Right cardiac atrium (tissue), 5 donors: ENCODE data around the gene REPS1. TPM values are rescaled to one million over a fixed set of nuclear protein-coding genes. Genes with fewer than 3 reads are reported as not detected.

ENCODE experiments used
- ATAC-seq, 2 donors: fragments of 200-7000 bp; cut with Tn5 transposase; one replicate each; pipeline versions ENCODE4 v1.8.0 to v1.9.1; 2020; ENCODE audit warnings: moderate library complexity in 2 of 2, mild to moderate bottlenecking in 1 of 2
- DNase-seq, 3 donors: peaks; one replicate each; pipeline ENCODE4 v3.0.0-alpha.2; 2020
- H3K27ac ChIP-seq: one replicate; pipeline ENCODE4 v1.5.1; 2013; ENCODE audit warnings: mild to moderate bottlenecking, low read length, control low read depth, moderate library complexity
- H3K27me3 ChIP-seq: one replicate; pipeline ENCODE4 v1.6.1; 2013; ENCODE audit not compliant: control insufficient read depth, insufficient read depth
- H3K4me1 ChIP-seq: one replicate; pipeline ENCODE4 v1.6.1; 2013; ENCODE audit warnings: low read length; ENCODE audit not compliant: control insufficient read depth, insufficient read depth
- H3K4me3 ChIP-seq: one replicate; pipeline ENCODE4 v1.5.1; 2013; ENCODE audit warnings: low read length, control low read depth
- H3K9me3 ChIP-seq: one replicate; pipeline ENCODE4 v1.6.1; 2013; ENCODE audit warnings: low read length; ENCODE audit not compliant: control insufficient read depth
- WGBS: extraction: QIAGEN DNeasy Blood & Tissue Kit; methylation state at CpG from one replicate; pipeline ENCODE4 v1.1.7; 2013; 5-methylcytosine and 5-hydroxymethylcytosine counted together
- intact Hi-C, 4 donors: fragments of 100-400 bp; cut with DNase I; formaldehyde crosslinking; loops; one replicate each; pipeline versions ENCODE4 v1.11.0 to v1.14.0; 2022 to 2023
- polyA plus RNA-seq: library from polyadenylated mRNA; stranded (reverse); fragments of 200-250 nt; gene quantifications from one replicate; pipeline ENCODE4 v1.2.3, GENCODE V29; 2013
- total RNA-seq, 4 donors: library from RNA; stranded (reverse); fragmentation: NEBNext Ultra II Directional; extraction: Animal tissue kit (Norgen Biotek cat#: 25700); gene quantifications; one replicate each; pipeline ENCODE4 v1.2.1, GENCODE V29; 2021
- donor health status: healthy with polysubstance abuse.
- donor health status: DM: no; HTN: yes; CAD: no.
- donor health status: DM: no; HTN: no; CAD: no.
- donor health status: DM: no; HTN: yes; CAD: no; lungs with severe emphysema.
- donor health status: DM: yes; HTN: yes; CAD: no.

Gene REPS1
- total and polyA plus RNA-seq, 5 donors, result 18.1 to 40.9 (median 36.5) TPM

DNA sequence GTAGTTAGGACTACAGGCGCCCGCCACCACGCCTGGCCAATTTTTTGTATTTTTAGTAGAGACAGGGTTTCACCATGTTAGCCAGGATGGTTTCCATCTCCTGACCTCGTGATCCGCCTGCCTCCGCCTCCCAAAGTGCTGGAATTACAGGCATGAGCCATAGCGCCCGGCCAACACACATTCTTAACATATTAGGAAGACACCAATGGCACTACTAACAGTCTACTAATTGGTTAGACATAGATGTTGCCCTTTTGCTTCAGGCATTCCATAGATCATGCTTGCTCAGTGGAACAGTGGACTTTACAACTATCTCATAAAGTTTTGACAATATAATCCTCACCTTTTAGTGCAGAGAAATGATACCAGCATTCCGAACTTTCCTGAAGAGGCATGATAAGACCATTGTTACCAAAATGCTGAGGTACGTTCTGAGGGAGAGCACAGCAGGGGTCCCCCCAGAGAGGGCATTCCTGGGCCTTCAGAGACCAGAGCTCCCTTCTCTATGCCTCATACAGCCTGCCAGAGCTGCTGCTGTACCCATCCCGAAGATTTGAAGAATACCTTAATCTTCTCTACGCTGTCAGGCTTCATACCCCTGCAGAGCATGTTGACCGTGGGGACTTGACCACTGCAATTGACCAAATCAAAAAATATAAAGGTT, 102.8 kb downstream of the REPS1 start:
- Histone ChIP-seq H3K4me3 (no peak overlapping the region), H3K9me3 (no peaks in the 10 kb centered on the region), H3K27ac (no peak overlapping the region), H3K27me3 (no peaks in the 10 kb centered on the region), H3K4me1 (no peaks in the 10 kb centered on the region)
- WGBS, result 80% methylated on average over 13 of the region's 13 CpGs
- ATAC-seq (no peak), DNase-seq (no peak)
- intact Hi-C loops, result no loop called here

DNA sequence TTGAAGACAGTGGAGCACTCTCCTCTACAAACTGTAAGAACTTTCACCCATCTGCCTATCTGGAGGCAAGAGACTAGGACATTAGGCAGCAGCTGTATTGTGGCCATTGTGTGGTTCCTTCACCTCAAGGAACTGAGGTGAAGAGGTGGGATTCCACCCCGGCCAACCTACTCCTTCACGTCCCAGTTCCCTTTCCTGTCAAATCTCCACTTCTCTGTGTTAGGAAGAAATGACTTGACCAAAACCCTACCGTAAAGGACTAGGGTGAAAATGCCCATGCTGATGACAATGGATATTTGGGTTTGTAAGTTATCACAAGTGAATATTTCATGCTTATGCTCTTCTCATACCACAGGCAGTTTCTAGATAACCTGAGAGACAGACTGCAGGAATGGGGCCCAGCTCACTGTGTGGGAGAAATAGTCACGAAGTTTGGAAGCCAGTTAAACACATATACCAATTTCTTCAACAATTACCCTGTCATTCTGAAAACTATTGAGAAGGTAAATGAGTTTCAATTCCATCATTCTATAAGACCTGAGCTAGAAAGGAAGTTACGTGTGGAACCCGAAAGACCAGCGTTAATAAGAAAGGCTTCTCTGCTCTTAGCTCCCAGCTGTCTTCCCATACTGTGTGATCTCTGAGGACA, 105.6 kb downstream of the REPS1 start:
- Histone ChIP-seq H3K9me3 (no peaks in the 10 kb centered on the region), H3K27ac (no peak overlapping the region), H3K4me1 (no peaks in the 10 kb centered on the region), H3K27me3 (no peaks in the 10 kb centered on the region), H3K4me3 (no peak overlapping the region)
- no peak for ATAC-seq
- intact Hi-C loops, result no loop called here
- DNase-seq, result no peak
- WGBS, result 90% methylated on average over 7 of the region's 7 CpGs

DNA sequence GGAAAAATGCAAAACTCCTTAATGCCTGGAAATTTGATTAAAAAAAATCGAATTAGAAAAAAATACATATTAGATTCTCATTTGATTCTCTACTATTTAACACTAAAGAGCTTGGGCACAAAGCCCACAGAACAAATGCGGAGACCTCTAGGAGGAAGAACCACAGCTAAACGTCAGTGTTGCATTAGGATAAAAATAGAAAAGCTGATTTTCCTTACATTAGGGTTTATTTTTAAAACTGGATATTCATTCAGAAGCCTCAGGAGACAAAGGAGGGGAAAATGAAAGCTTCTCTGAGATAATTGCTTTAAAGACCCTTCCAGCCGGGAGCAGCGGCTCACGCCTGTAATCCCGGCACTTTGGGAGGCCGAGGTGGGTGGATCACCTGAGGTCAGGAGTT, 114.9 kb downstream of the REPS1 start:
- no peaks in the 10 kb centered on the region for H3K27me3 ChIP-seq
- H3K4me3 ChIP-seq, result no peak overlapping the region
- WGBS, result 65% methylated on average over 8 of the region's 8 CpGs
- H3K9me3 ChIP-seq, result no peaks in the 10 kb centered on the region
- no peak overlapping the region for H3K27ac ChIP-seq
- H3K4me1 ChIP-seq, result peaks cover 3% of the 10 kb centered on the region
- intact Hi-C loops, result loop anchor here in 1 of 4 donors (5.0 kb wide), 1 partner anchor 41 kb away; no protein-coding TSS in a partner anchor
- ATAC-seq (no peak), DNase-seq (no peak)

- H3K4me1 ChIP-seq, result peaks cover 3% of the 10 kb centered on the region
- intact Hi-C loops, result no loop called here
These were observed 118.7 kb downstream of the REPS1 start for GRCh38 chr6:138869398-138869797.

GRCh38 chr6:138868181-138868580, 119.9 kb downstream of the REPS1 start:
- DNase-seq, result no peak
- no peak overlapping the region for H3K4me3 ChIP-seq
- peak overlapping the region; percentile 90 for H3K27ac ChIP-seq
- no peak for ATAC-seq
- H3K4me1 ChIP-seq, result peaks cover 3% of the 10 kb centered on the region
- intact Hi-C loops, result no loop called here
- H3K9me3 ChIP-seq, result no peaks in the 10 kb centered on the region
- H3K27me3 ChIP-seq, result no peaks in the 10 kb centered on the region

More at GRCh38 chr6:138869398-138869797, 118.7 kb downstream of the REPS1 start:
- Histone ChIP-seq H3K9me3 (no peaks in the 10 kb centered on the region), H3K4me3 (no peak overlapping the region), H3K27ac (peak overlapping the region; percentile 90), H3K27me3 (no peaks in the 10 kb centered on the region)
- ATAC-seq (peak; percentile 78 to 87), DNase-seq (peak; percentile 52 to 82 (median 71))
- 45% methylated on average over 4 of the region's 4 CpGs for WGBS

- ATAC-seq (no peak), DNase-seq (no peak)
- Histone ChIP-seq H3K27ac (no peak overlapping the region), H3K27me3 (no peaks in the 10 kb centered on the region), H3K9me3 (no peaks in the 10 kb centered on the region), H3K4me3 (no peak overlapping the region), H3K4me1 (peaks cover 3% of the 10 kb centered on the region)
- 79% methylated on average over 6 of the region's 6 CpGs for WGBS
- intact Hi-C loops, result no loop called here
These were observed 122.5 kb downstream of the REPS1 start for GRCh38 chr6:138865480-138866109.

DNA sequence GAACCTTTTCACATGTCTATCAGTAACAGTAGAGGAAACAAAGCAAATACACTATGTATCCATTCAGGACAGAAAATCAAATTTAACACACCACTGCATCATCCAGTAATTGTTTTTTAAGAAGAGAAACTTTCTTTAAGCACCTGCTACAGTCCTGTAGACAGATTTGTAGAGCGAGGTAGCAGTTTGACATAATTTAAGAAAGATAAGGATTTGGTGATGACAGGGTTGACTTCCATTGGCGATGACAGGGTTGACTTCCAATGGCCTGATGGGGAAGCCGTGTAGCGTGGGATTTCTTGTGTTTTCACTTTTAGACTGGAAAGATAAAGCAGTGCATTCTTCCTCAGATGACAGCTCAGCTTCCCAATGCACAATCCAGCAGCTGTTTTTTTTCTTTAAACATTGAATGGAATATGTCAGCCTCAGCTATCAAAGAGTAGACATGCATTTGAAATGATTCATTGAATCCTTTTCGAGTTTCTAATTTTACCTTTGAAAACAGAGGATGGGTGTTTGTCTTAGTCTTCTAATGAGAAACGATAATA, 123.6 kb downstream of the REPS1 start:
- 22% methylated on average over 6 of the region's 6 CpGs for WGBS
- peak overlapping the region; percentile 71 for H3K27ac ChIP-seq
- ATAC-seq, result no peak
- H3K9me3 ChIP-seq, result no peaks in the 10 kb centered on the region
- H3K27me3 ChIP-seq, result no peaks in the 10 kb centered on the region
- DNase-seq, result no peak
- peaks cover 2% of the 10 kb centered on the region for H3K4me1 ChIP-seq
- intact Hi-C loops, result no loop called here
- H3K4me3 ChIP-seq, result no peak overlapping the region

GRCh38 chr6:138863321-138863720, 124.7 kb downstream of the REPS1 start:
- H3K27ac ChIP-seq, result peak overlapping the region; percentile 75

GRCh38 chr6:138862456-138862855, 125.6 kb downstream of the REPS1 start:
- intact Hi-C loops, result no loop called here
- ATAC-seq, result peak; percentile 45 to 57
- H3K27ac ChIP-seq, result peak overlapping the region; percentile 67

More at GRCh38 chr6:138863321-138863720, 124.7 kb downstream of the REPS1 start:
- H3K4me3 ChIP-seq, result no peak overlapping the region
- H3K4me1 ChIP-seq, result no peaks in the 10 kb centered on the region
- no peaks in the 10 kb centered on the region for H3K27me3 ChIP-seq
- 61% methylated on average over 9 of the region's 9 CpGs for WGBS
- no peaks in the 10 kb centered on the region for H3K9me3 ChIP-seq
- intact Hi-C loops, result no loop called here
- no peak for DNase-seq
- ATAC-seq, result peak; percentile 66 to 74

DNA sequence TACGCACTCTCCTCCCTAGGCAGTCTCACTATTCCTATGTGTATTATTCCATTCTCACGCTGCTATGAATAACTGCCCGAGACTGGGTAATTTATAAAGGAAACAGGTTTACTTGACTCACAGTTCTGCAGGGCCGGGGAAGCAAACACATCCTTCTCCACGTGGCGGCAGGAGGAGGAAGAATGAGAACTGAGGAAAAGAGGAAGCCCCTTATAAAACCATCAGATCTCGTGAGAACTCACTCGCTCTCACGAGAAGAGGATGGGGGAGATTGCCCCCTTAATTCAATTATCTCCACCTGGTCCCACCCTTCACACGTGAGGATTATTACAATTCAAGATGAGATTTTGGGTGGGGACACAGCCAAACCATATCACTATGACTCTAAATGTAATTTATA, 130.3 kb downstream of the REPS1 start:
- H3K9me3 ChIP-seq, result no peaks in the 10 kb centered on the region
- no peak overlapping the region for H3K4me3 ChIP-seq
- no peak for DNase-seq
- H3K4me1 ChIP-seq, result no peaks in the 10 kb centered on the region
- no peak overlapping the region for H3K27ac ChIP-seq
- WGBS, result 67% methylated on average over 10 of the region's 10 CpGs
- ATAC-seq, result no peak
- intact Hi-C loops, result no loop called here
- no peaks in the 10 kb centered on the region for H3K27me3 ChIP-seq

More at GRCh38 chr6:138862456-138862855, 125.6 kb downstream of the REPS1 start:
- H3K9me3 ChIP-seq, result no peaks in the 10 kb centered on the region
- no peak overlapping the region for H3K4me3 ChIP-seq
- H3K4me1 ChIP-seq, result no peaks in the 10 kb centered on the region
- H3K27me3 ChIP-seq, result no peaks in the 10 kb centered on the region
- WGBS, result 61% methylated on average over 8 of the region's 8 CpGs
- peak; percentile 39 to 76 (median 63) for DNase-seq

- ATAC-seq, result no peak
- no peak for DNase-seq
- Histone ChIP-seq H3K4me1 (no peaks in the 10 kb centered on the region), H3K4me3 (no peak overlapping the region), H3K27ac (no peak overlapping the region), H3K27me3 (no peaks in the 10 kb centered on the region), H3K9me3 (no peaks in the 10 kb centered on the region)
- 80% methylated on average over 6 of the region's 6 CpGs for WGBS
- intact Hi-C loops, result no loop called here
These were observed 131.4 kb downstream of the REPS1 start for GRCh38 chr6:138856654-138857053.
